H1 (cell line): ENCODE data around the gene MYLK3. TPM values are rescaled to one million over a fixed set of nuclear protein-coding genes. Genes with fewer than 3 reads are reported as not detected.

Experiments
- CBX5 ChIP-seq: fragments of 300-800, 300-1000 bp; sonication (generic); IDR thresholded peaks from 2 replicates; pipeline ENCODE4 v1.7.1; 2016; ENCODE audit warnings: antibody characterized with exemption, low read length, low read depth
- HDAC6 ChIP-seq: IDR thresholded peaks from one replicate; pipeline ENCODE4 v1.7.1; 2012; ENCODE audit warnings: low read depth, mild to moderate bottlenecking, inconsistent platforms, low read length, moderate library complexity
- POU5F1 ChIP-seq: IDR thresholded peaks from 2 replicates; pipeline ENCODE4 v1.6.1; 2011; ENCODE audit warnings: low read depth, mild to moderate bottlenecking, low read length, moderate library complexity
- SIN3A ChIP-seq, 2 experiments: IDR thresholded peaks in 1 of 2; conservative IDR thresholded peaks in 1 of 2; 2 replicates each; pipeline ENCODE4 v1.6.1; 2011 to 2012; ENCODE audit warnings: low read length in 2 of 2, improper control_type of control experiment in 1 of 2, low read depth in 1 of 2, mild to moderate bottlenecking in 1 of 2
- TAF1 ChIP-seq: IDR thresholded peaks from 2 replicates; pipeline ENCODE4 v1.6.1; 2011; ENCODE audit warnings: mild to moderate bottlenecking, low read depth, low read length
- polyA plus RNA-seq, 7 experiments: library from polyadenylated mRNA; depleted of rRNA in 3 of 7; stranded (reverse) in 5 of 7; unstranded in 2 of 7; fragments of >200 nt in 5 of 7; fragments of 200-250 nt in 2 of 7; gene quantifications; 1 replicate in 5 of 7; 2 replicates in 1 of 7; 4 replicates in 1 of 7; pipeline versions ENCODE4 v1.2.1 to v1.2.3, GENCODE V29; 2011 to 2013; ENCODE audit warnings: missing spikeins in 2 of 7, mixed read lengths in 2 of 7
- total RNA-seq: library from RNA; stranded (reverse); fragmentation: NEBNext Ultra II Directional; extraction: Animal tissue kit (Norgen Biotek cat#: 25700); gene quantifications from 2 replicates; pipeline ENCODE4 v1.2.1, GENCODE V29; 2021
- TF ChIP-seq, protein P1 (sequence below), 3 experiments: IDR thresholded peaks; 1 replicate in 2 of 3; 2 replicates in 1 of 3; pipeline versions ENCODE4 v1.5.1 to v1.6.1; 2011; ENCODE audit warnings: low read length in 3 of 3, mild to moderate bottlenecking in 3 of 3, inconsistent platforms in 2 of 3, low read depth in 1 of 3, moderate library complexity in 1 of 3; ENCODE audit not compliant: insufficient read depth in 1 of 3; ENCODE audit errors: control extremely low read depth in 1 of 3

Gene MYLK3
- total and polyA plus RNA-seq, 2 of the 8 experiments (the other 6 are each of a cell fraction or from before 2014, with no cell fraction given), result 0.14 to 0.35 TPM

DNA sequence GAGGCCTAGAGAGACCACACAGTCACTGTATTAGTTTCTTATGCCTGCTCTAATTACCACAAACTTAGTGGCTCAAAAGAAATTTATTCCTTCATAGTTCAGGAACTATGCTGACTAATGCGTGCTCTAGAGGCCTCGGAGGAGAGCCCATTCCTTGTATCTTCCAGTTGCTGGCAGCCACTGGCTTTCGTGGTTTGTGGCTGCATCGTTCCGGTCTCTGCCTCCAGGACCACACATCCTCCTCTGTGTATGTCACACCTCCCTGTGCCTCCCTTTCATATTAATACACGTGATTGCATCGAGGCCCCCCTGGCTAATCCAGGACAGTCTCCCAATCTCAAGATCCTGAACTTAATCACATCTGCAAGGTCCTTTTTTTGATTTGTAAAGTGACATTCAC, 16.9 kb upstream of the MYLK3 start (continued):
- no peak for TF ChIP-seq SIN3A (conservative IDR thresholded peaks at IDR 0.05 in 1 of 2, IDR thresholded peaks at IDR 0.05 in 1 of 2; ENCODE audit: low read depth in 1 of 2, low read length in 2 of 2)
- TF ChIP-seq TAF1, result no peak
- TF ChIP-seq HDAC6, result no peak
- no peak for TF ChIP-seq POU5F1
- TF ChIP-seq, protein P1, sequence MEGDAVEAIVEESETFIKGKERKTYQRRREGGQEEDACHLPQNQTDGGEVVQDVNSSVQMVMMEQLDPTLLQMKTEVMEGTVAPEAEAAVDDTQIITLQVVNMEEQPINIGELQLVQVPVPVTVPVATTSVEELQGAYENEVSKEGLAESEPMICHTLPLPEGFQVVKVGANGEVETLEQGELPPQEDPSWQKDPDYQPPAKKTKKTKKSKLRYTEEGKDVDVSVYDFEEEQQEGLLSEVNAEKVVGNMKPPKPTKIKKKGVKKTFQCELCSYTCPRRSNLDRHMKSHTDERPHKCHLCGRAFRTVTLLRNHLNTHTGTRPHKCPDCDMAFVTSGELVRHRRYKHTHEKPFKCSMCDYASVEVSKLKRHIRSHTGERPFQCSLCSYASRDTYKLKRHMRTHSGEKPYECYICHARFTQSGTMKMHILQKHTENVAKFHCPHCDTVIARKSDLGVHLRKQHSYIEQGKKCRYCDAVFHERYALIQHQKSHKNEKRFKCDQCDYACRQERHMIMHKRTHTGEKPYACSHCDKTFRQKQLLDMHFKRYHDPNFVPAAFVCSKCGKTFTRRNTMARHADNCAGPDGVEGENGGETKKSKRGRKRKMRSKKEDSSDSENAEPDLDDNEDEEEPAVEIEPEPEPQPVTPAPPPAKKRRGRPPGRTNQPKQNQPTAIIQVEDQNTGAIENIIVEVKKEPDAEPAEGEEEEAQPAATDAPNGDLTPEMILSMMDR (IDR thresholded peaks at IDR 0.05; ENCODE audit: control extremely low read depth in 1 of 3, insufficient read depth in 1 of 3, low read depth in 1 of 3, low read length in 3 of 3), result no peak
- no peak for TF ChIP-seq CBX5
